Keratinocyte (primary cell): ENCODE measurements around the gene CWF19L1. TPM values are rescaled to one million over a fixed set of nuclear protein-coding genes. Genes with fewer than 3 reads are reported as not detected.

Experiments used
- DNase-seq: peaks from one replicate; pipeline ENCODE4 v3.0.0-alpha.2; 2011; ENCODE audit warnings: low read depth, missing footprints, low spot score
- FAIRE-seq: peaks from 2 replicates; lab custom pipeline; 2011; peaks lifted over from hg19 to GRCh38; lab: Jason Lieb, UNC
- H2AFZ ChIP-seq: 2 replicates; pipeline ENCODE4 v1.6.0; 2012; ENCODE audit warnings: low read length, control low read depth, inconsistent platforms; ENCODE audit not compliant: control insufficient read depth
- H3K27ac ChIP-seq: 2 replicates; pipeline ENCODE4 v1.5.1; 2011; ENCODE audit warnings: low read length; ENCODE audit not compliant: control insufficient read depth, insufficient read depth
- H3K27me3 ChIP-seq: 3 replicates; pipeline ENCODE4 v1.6.0; 2011; ENCODE audit warnings: low read length; ENCODE audit not compliant: control insufficient read depth, insufficient read depth; ENCODE audit errors: extremely low read depth
- H3K36me3 ChIP-seq, 2 experiments: 2 replicates in 1 of 2; 3 replicates in 1 of 2; pipeline ENCODE4 v1.5.1; 2011; ENCODE audit warnings: low read length in 2 of 2, mild to moderate bottlenecking in 1 of 2; ENCODE audit not compliant: control insufficient read depth in 2 of 2, insufficient read depth in 2 of 2; ENCODE audit errors: extremely low read depth in 1 of 2
- H3K4me1 ChIP-seq: 3 replicates; pipeline ENCODE4 v1.5.1; 2011; ENCODE audit warnings: low read length; ENCODE audit not compliant: control insufficient read depth, insufficient read depth; ENCODE audit errors: extremely low read depth
- H3K4me2 ChIP-seq: 3 replicates; pipeline ENCODE4 v1.6.0; 2011; ENCODE audit warnings: low read depth, low read length; ENCODE audit not compliant: control insufficient read depth, insufficient read depth; ENCODE audit errors: extremely low read depth
- H3K4me3 ChIP-seq, 3 experiments: fragments of 200-600 bp in 1 of 3; sonication (generic) in 1 of 3; 2 replicates in 2 of 3; 3 replicates in 1 of 3; pipeline ENCODE4 v1.5.1; 2011 to 2016; ENCODE audit warnings: low read length in 3 of 3, mild to moderate bottlenecking in 3 of 3, control low read depth in 2 of 3, inconsistent platforms in 1 of 3, low read depth in 1 of 3, mixed read lengths in 1 of 3, mixed run types in 1 of 3, moderate library complexity in 1 of 3; ENCODE audit not compliant: control insufficient read depth in 2 of 3, insufficient read depth in 2 of 3; ENCODE audit errors: extremely low read depth in 1 of 3
- H3K79me2 ChIP-seq: 2 replicates; pipeline ENCODE4 v1.6.0; 2012; ENCODE audit warnings: low read length; ENCODE audit not compliant: control insufficient read depth, insufficient read depth
- H3K9ac ChIP-seq: 3 replicates; pipeline ENCODE4 v1.6.0; 2011; ENCODE audit warnings: low read length; ENCODE audit not compliant: control insufficient read depth, insufficient read depth; ENCODE audit errors: extremely low read depth
- H3K9me1 ChIP-seq: 3 replicates; pipeline ENCODE4 v1.6.0; 2011; ENCODE audit warnings: low read length; ENCODE audit not compliant: control insufficient read depth, insufficient read depth; ENCODE audit errors: extremely low read depth
- H3K9me3 ChIP-seq: 2 replicates; pipeline ENCODE4 v1.5.1; 2012; ENCODE audit warnings: low read depth, low read length; ENCODE audit not compliant: control insufficient read depth
- H4K20me1 ChIP-seq: 3 replicates; pipeline ENCODE4 v1.6.0; 2011; ENCODE audit warnings: low read length; ENCODE audit not compliant: control insufficient read depth, insufficient read depth; ENCODE audit errors: extremely low read depth
- CTCF ChIP-seq, 3 experiments: IDR thresholded peaks in 1 of 3; conservative IDR thresholded peaks in 1 of 3; optimal IDR thresholded peaks in 1 of 3; 2 replicates in 2 of 3; 3 replicates in 1 of 3; pipeline versions ENCODE3 to v1.5.1; 2011; ENCODE audit warnings: low read length in 3 of 3, mild to moderate bottlenecking in 3 of 3, moderate library complexity in 2 of 3, control low read depth in 1 of 3, inconsistent platforms in 1 of 3; ENCODE audit not compliant: insufficient read depth in 2 of 3; ENCODE audit errors: extremely low read depth in 1 of 3
- EZH2 ChIP-seq: IDR thresholded peaks from one replicate; pipeline ENCODE4 v1.6.1; 2012; ENCODE audit warnings: inconsistent platforms, mild to moderate bottlenecking, low read length, moderate library complexity
- dilution Hi-C: fragments of 300-500 bp; cut with MboI; formaldehyde crosslinking; loops from one replicate; pipeline ENCODE4 v1.7.0; 2020; ENCODE audit warnings: low sequenced_read_pairs; ENCODE audit not compliant: extremely low pct_ligation_motif_present
- polyA plus RNA-seq, 5 experiments: library from polyadenylated mRNA; depleted of rRNA in 3 of 5; stranded (reverse) in 3 of 5; stranded (forward) in 1 of 5; unstranded in 1 of 5; fragments of >200 nt; gene quantifications; 1 replicate in 1 of 5; 2 replicates in 3 of 5; 3 replicates in 1 of 5; pipeline versions ENCODE4 v1.2.1 to v1.2.3, GENCODE V29; 2011 to 2012; ENCODE audit warnings: missing spikeins in 2 of 5, low read depth in 1 of 5, low replicate concordance in 1 of 5

The CWF19L1 gene
- polyA plus RNA-seq, 1 donor (not counting 4 experiments of a cell fraction or from before 2014, with no cell fraction given), result 20.2 TPM

- Histone ChIP-seq H3K79me2 (no peaks in the 10 kb centered on the region), H3K9me1 (no peaks in the 10 kb centered on the region), H3K27ac (no peak overlapping the region), H3K4me1 (no peaks in the 10 kb centered on the region), H3K4me2 (no peak overlapping the region), H3K27me3 (peaks cover 8% of the 10 kb centered on the region), H3K4me3 (no peak overlapping the region), H4K20me1 (no peaks in the 10 kb centered on the region), H3K9ac (no peak overlapping the region), H3K36me3 (no peaks in the 10 kb centered on the region), H3K9me3 (no peaks in the 10 kb centered on the region), H2AFZ (no peak overlapping the region)
- TF ChIP-seq CTCF (optimal IDR thresholded peaks at IDR 0.05 in 1 of 3, IDR thresholded peaks at IDR 0.05 in 1 of 3, conservative IDR thresholded peaks at IDR 0.05 in 1 of 3; ENCODE audit: extremely low read depth in 1 of 3, insufficient read depth in 2 of 3, low read length in 3 of 3) (no peak), EZH2 (no peak)
- DNase-seq, result no peak
- dilution Hi-C loops, result no loop called here
- no peak for FAIRE-seq
Measured at GRCh38 chr10:100306861-100307260, 39.4 kb upstream of the CWF19L1 start.

GRCh38 chr10:100304414-100304813, 37.0 kb upstream of the CWF19L1 start:
- no peak overlapping the region for H2AFZ ChIP-seq
- H3K27me3 ChIP-seq, result peaks cover 8% of the 10 kb centered on the region
- H4K20me1 ChIP-seq, result no peaks in the 10 kb centered on the region
- H3K36me3 ChIP-seq, result no peaks in the 10 kb centered on the region
- H3K4me2 ChIP-seq, result no peak overlapping the region
- H3K9me3 ChIP-seq, result no peaks in the 10 kb centered on the region
- no peak overlapping the region for H3K4me3 ChIP-seq
- H3K4me1 ChIP-seq, result no peaks in the 10 kb centered on the region
- no peak overlapping the region for H3K9ac ChIP-seq
- no peaks in the 10 kb centered on the region for H3K9me1 ChIP-seq
- TF ChIP-seq EZH2 (no peak), CTCF (optimal IDR thresholded peaks at IDR 0.05 in 1 of 3, IDR thresholded peaks at IDR 0.05 in 1 of 3, conservative IDR thresholded peaks at IDR 0.05 in 1 of 3; ENCODE audit: extremely low read depth in 1 of 3, insufficient read depth in 2 of 3, low read length in 3 of 3) (no peak)
- FAIRE-seq, result no peak
- no peaks in the 10 kb centered on the region for H3K79me2 ChIP-seq
- no peak overlapping the region for H3K27ac ChIP-seq
- DNase-seq, result no peak
- dilution Hi-C loops, result no loop called here
